ENCODE data around the gene SCAPER. TPM values are rescaled to one million over a fixed set of nuclear protein-coding genes. Genes with fewer than 3 reads are reported as not detected.
"Not testable (repeated sequence)": the region's sequence is repeated elsewhere in the genome, so short reads cannot be mapped to it uniquely, and the experiment has no call there.

Gene SCAPER
- total and polyA plus RNA-seq, 2 donors (not counting 1 experiment from before 2014, with no cell fraction given), result 8.3 to 61.6 TPM

GRCh38 chr15:76299786-76300185 is 605.4 kb downstream of the SCAPER start:
- Mint-ChIP-seq H3K27me3 (no peaks in the 10 kb centered on the region), H3K4me1 (peaks cover 27% of the 10 kb centered on the region), H3K27ac (no peak overlapping the region), H3K9me3 (ENCODE audit: insufficient read depth) (no peaks in the 10 kb centered on the region), H3K4me3 (no peak overlapping the region)
- H3K9ac ChIP-seq (ENCODE audit: low read length), result no peak overlapping the region
- H3K4me3 ChIP-seq (ENCODE audit: control extremely low read depth in 1 of 5, extremely low read depth in 1 of 5, insufficient read depth in 1 of 5, low read depth in 2 of 5, low read length in 4 of 5), result no peak overlapping the region
- H4K20me1 ChIP-seq (ENCODE audit: control insufficient read depth, insufficient read depth, low read length, poor library complexity, severe bottlenecking), result peaks cover 69% of the 10 kb centered on the region
- DNase-seq, result no peak
- no peak for ATAC-seq (ENCODE audit: low read depth)
- 80% methylated on average over 1 of the region's 1 CpG for WGBS (ENCODE audit: insufficient coverage)
- POLR2A ChIA-PET, result no interaction called here
- TF ChIP-seq EZH2 (IDR thresholded peaks at IDR 0.05; ENCODE audit: borderline replicate concordance, insufficient read depth, low read depth, low read length, poor library complexity, severe bottlenecking), result no peak
- TF ChIP-seq, protein P1, sequence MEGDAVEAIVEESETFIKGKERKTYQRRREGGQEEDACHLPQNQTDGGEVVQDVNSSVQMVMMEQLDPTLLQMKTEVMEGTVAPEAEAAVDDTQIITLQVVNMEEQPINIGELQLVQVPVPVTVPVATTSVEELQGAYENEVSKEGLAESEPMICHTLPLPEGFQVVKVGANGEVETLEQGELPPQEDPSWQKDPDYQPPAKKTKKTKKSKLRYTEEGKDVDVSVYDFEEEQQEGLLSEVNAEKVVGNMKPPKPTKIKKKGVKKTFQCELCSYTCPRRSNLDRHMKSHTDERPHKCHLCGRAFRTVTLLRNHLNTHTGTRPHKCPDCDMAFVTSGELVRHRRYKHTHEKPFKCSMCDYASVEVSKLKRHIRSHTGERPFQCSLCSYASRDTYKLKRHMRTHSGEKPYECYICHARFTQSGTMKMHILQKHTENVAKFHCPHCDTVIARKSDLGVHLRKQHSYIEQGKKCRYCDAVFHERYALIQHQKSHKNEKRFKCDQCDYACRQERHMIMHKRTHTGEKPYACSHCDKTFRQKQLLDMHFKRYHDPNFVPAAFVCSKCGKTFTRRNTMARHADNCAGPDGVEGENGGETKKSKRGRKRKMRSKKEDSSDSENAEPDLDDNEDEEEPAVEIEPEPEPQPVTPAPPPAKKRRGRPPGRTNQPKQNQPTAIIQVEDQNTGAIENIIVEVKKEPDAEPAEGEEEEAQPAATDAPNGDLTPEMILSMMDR (IDR thresholded peaks at IDR 0.05), result no peak
- CTCF ChIA-PET, result no interaction called here
- H3K4me2 ChIP-seq (replicated peaks; ENCODE audit: low read depth, low read length, poor library complexity, severe bottlenecking), result no peak overlapping the region
- H3K27me3 ChIP-seq (replicated peaks in 1 of 4; ENCODE audit: control extremely low read depth in 1 of 4, control insufficient read depth in 3 of 4, insufficient read depth in 4 of 4, low read length in 3 of 4), result no peaks in the 10 kb centered on the region
- H2AFZ ChIP-seq (ENCODE audit: insufficient read depth, low read depth, low read length, poor library complexity, severe bottlenecking), result no peak overlapping the region
- peaks cover 2% of the 10 kb centered on the region in 2 experiments for H3K36me3 ChIP-seq (replicated peaks in 1 of 2; ENCODE audit: control extremely low read depth in 1 of 2, control insufficient read depth in 1 of 2, extremely low read depth in 1 of 2, insufficient read depth in 2 of 2, low read length in 1 of 2)
- H3K79me2 ChIP-seq (ENCODE audit: control insufficient read depth, insufficient read depth, low read length), result peaks cover 84% of the 10 kb centered on the region
- H3K4me1 ChIP-seq (ENCODE audit: control insufficient read depth in 2 of 2, insufficient read depth in 2 of 2, low read length in 2 of 2), result no peaks in the 10 kb centered on the region
- no peaks in the 10 kb centered on the region for H3K9me3 ChIP-seq (ENCODE audit: control extremely low read depth in 1 of 3, control insufficient read depth in 2 of 3, insufficient read depth in 1 of 3, low read length in 2 of 3)
- H3K27ac ChIP-seq (ENCODE audit: low read length in 2 of 2), result no peak overlapping the region
- intact Hi-C loops (cut with micrococcal nuclease), result no loop called here

- H3K27me3 ChIP-seq (replicated peaks in 1 of 4; ENCODE audit: control extremely low read depth in 1 of 4, control insufficient read depth in 3 of 4, insufficient read depth in 4 of 4, low read length in 3 of 4), result no peaks in the 10 kb centered on the region
- TF ChIP-seq EZH2 (IDR thresholded peaks at IDR 0.05; ENCODE audit: borderline replicate concordance, insufficient read depth, low read depth, low read length, poor library complexity, severe bottlenecking), result no peak
- TF ChIP-seq, protein P1 (IDR thresholded peaks at IDR 0.05), result no peak
- DNase-seq (no peak), ATAC-seq (ENCODE audit: low read depth) (no peak)
- no peaks in the 10 kb centered on the region for H3K9me3 ChIP-seq (ENCODE audit: control extremely low read depth in 1 of 3, control insufficient read depth in 2 of 3, insufficient read depth in 1 of 3, low read length in 2 of 3)
- H3K9me3 Mint-ChIP-seq (ENCODE audit: insufficient read depth), result no peaks in the 10 kb centered on the region
- H3K4me3 ChIP-seq (ENCODE audit: control extremely low read depth in 1 of 5, extremely low read depth in 1 of 5, insufficient read depth in 1 of 5, low read depth in 2 of 5, low read length in 4 of 5), result no peak overlapping the region
- no peak overlapping the region for H2AFZ ChIP-seq (ENCODE audit: insufficient read depth, low read depth, low read length, poor library complexity, severe bottlenecking)
- peaks cover 2% of the 10 kb centered on the region in 2 experiments for H3K36me3 ChIP-seq (replicated peaks in 1 of 2; ENCODE audit: control extremely low read depth in 1 of 2, control insufficient read depth in 1 of 2, extremely low read depth in 1 of 2, insufficient read depth in 2 of 2, low read length in 1 of 2)
- H3K27ac Mint-ChIP-seq, result no peak overlapping the region
- no peaks in the 10 kb centered on the region for H3K4me1 ChIP-seq (ENCODE audit: control insufficient read depth in 2 of 2, insufficient read depth in 2 of 2, low read length in 2 of 2)
- WGBS (ENCODE audit: insufficient coverage), result 95% methylated on average over 2 of the region's 3 CpGs
- ChIA-PET CTCF (no interaction called here), POLR2A (no interaction called here)
- intact Hi-C loops (cut with micrococcal nuclease), result no loop called here
- no peak overlapping the region for H3K4me3 Mint-ChIP-seq
- H3K4me1 Mint-ChIP-seq, result peaks cover 28% of the 10 kb centered on the region
- H3K79me2 ChIP-seq (ENCODE audit: control insufficient read depth, insufficient read depth, low read length), result peaks cover 80% of the 10 kb centered on the region
- no peak overlapping the region for H3K27ac ChIP-seq (ENCODE audit: low read length in 2 of 2)
- H4K20me1 ChIP-seq (ENCODE audit: control insufficient read depth, insufficient read depth, low read length, poor library complexity, severe bottlenecking), result peaks cover 63% of the 10 kb centered on the region
- no peak overlapping the region for H3K4me2 ChIP-seq (replicated peaks; ENCODE audit: low read depth, low read length, poor library complexity, severe bottlenecking)
- H3K9ac ChIP-seq (ENCODE audit: low read length), result no peak overlapping the region
- H3K27me3 Mint-ChIP-seq, result no peaks in the 10 kb centered on the region
Observed at GRCh38 chr15:76298986-76299385, 606.2 kb downstream of the SCAPER start.

DNA sequence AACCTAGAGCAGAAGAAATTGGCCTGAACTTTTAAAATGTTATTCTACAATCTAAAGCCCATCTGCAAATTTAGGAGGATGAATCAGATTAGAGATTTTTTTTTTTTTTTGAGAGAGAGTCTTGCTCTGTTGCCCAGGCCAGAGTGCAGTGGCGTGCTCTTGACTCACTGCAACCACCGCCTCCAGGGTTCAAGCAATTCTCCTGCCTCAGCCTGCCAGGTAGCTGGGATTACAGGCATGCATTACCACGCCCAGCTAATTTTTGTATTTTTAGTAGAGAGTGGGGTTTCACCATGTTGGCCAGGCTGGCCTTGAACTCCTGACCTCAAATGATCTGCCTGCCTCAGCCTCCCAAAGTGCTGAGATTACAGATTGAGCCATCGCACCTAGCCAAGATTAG is 607.2 kb downstream of the SCAPER start:
- H3K4me3 ChIP-seq (ENCODE audit: control extremely low read depth in 1 of 5, extremely low read depth in 1 of 5, insufficient read depth in 1 of 5, low read depth in 2 of 5, low read length in 4 of 5); ATAC-seq (ENCODE audit: low read depth); H3K36me3 ChIP-seq (replicated peaks in 1 of 2; ENCODE audit: control extremely low read depth in 1 of 2, control insufficient read depth in 1 of 2, extremely low read depth in 1 of 2, insufficient read depth in 2 of 2, low read length in 1 of 2); H3K4me2 ChIP-seq (replicated peaks; ENCODE audit: low read depth, low read length, poor library complexity, severe bottlenecking); H3K9me3 ChIP-seq (ENCODE audit: control extremely low read depth in 1 of 3, control insufficient read depth in 2 of 3, insufficient read depth in 1 of 3, low read length in 2 of 3); H3K9me3 Mint-ChIP-seq (ENCODE audit: insufficient read depth); H3K9ac ChIP-seq (ENCODE audit: low read length); DNase-seq; H3K27ac Mint-ChIP-seq; H3K27me3 Mint-ChIP-seq; H3K4me1 ChIP-seq (ENCODE audit: control insufficient read depth in 2 of 2, insufficient read depth in 2 of 2, low read length in 2 of 2); H3K27ac ChIP-seq (ENCODE audit: low read length in 2 of 2); H3K27me3 ChIP-seq (replicated peaks in 1 of 4; ENCODE audit: control extremely low read depth in 1 of 4, control insufficient read depth in 3 of 4, insufficient read depth in 4 of 4, low read length in 3 of 4); POLR2A ChIA-PET; intact Hi-C loops (cut with micrococcal nuclease); H2AFZ ChIP-seq (ENCODE audit: insufficient read depth, low read depth, low read length, poor library complexity, severe bottlenecking); H3K4me3 Mint-ChIP-seq: not testable (repeated sequence)
- WGBS (ENCODE audit: insufficient coverage), result 100% methylated on average over 2 of the region's 4 CpGs
- H3K4me1 Mint-ChIP-seq, result peaks cover 23% of the 10 kb centered on the region
- CTCF ChIA-PET, result interaction anchor here (1.1 kb wide), 1 partner anchor 32 kb away, joined by 3 read pairs; no protein-coding TSS in a partner anchor
- peaks cover 69% of the 10 kb centered on the region for H3K79me2 ChIP-seq (ENCODE audit: control insufficient read depth, insufficient read depth, low read length)
- peaks cover 59% of the 10 kb centered on the region for H4K20me1 ChIP-seq (ENCODE audit: control insufficient read depth, insufficient read depth, low read length, poor library complexity, severe bottlenecking)
